SU-DHL-6 (cell line): ENCODE measurements around the gene RECQL5.

Source experiments
- EZH2phosphoT487 ChIP-seq: fragments of 200-600 bp; sonication (generic), shearing (Covaris generic); conservative IDR thresholded peaks from 2 replicates; pipeline ENCODE4 v1.6.1; 2018; ENCODE audit warnings: mild to moderate bottlenecking, antibody characterized with exemption, low read length, moderate library complexity, mixed read lengths
- TF ChIP-seq, protein P1 (sequence below): fragments of 200-600 bp; sonication (generic); IDR thresholded peaks from one replicate; pipeline ENCODE4 v1.5.1; 2017; ENCODE audit warnings: antibody characterized with exemption, mild to moderate bottlenecking, low read length, moderate library complexity; ENCODE audit not compliant: insufficient read depth, poor library complexity, severe bottlenecking

DNA sequence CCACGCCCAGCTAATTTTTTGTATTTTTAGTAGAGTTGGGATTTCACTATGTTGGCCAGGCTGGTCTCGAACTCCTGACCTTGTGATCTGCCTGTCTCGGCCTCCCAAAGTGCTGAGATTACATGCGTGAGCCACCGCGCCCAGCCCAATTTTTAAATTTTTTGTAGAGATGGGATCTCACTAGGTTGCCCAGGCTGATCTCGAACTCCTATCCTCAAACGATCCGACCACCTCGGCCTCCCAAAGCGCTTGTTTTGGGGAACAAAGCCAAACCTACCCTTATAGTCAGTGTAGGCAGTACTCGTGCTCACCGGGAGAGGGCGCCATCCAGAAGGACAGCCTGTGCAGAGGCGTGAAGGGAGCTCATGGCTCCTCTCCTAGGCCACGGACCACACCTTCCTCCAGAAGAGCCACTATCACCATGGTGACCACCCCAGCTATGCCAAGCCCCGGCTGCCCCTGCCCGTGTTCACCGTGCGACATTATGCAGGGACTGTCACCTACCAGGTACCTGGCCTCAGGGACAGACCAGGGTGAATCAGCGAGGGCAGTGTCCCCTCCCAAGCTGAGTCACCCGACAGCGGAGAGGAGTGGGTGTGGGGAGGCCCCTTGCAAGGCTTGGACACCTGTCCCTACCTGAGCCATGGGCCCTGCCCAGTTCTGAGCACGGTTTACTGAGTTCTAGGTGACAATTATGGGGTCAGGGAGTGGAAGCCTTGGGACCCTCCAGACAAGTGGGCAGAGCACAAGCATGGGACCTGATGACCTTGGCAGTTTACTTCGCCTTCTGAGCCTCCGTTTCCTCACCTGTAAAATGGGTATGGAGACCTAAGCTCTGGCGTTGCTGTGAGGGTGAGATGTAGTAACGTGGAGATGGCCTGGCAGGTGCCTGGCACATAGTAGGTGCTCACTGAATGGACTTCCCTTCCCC, 65.6 kb downstream of the RECQL5 start:
- TF ChIP-seq EZH2phosphoT487, result no peak
- TF ChIP-seq, protein P1, sequence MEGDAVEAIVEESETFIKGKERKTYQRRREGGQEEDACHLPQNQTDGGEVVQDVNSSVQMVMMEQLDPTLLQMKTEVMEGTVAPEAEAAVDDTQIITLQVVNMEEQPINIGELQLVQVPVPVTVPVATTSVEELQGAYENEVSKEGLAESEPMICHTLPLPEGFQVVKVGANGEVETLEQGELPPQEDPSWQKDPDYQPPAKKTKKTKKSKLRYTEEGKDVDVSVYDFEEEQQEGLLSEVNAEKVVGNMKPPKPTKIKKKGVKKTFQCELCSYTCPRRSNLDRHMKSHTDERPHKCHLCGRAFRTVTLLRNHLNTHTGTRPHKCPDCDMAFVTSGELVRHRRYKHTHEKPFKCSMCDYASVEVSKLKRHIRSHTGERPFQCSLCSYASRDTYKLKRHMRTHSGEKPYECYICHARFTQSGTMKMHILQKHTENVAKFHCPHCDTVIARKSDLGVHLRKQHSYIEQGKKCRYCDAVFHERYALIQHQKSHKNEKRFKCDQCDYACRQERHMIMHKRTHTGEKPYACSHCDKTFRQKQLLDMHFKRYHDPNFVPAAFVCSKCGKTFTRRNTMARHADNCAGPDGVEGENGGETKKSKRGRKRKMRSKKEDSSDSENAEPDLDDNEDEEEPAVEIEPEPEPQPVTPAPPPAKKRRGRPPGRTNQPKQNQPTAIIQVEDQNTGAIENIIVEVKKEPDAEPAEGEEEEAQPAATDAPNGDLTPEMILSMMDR, result peak; percentile 88
